ENCODE results near the gene LNPK.

DNA sequence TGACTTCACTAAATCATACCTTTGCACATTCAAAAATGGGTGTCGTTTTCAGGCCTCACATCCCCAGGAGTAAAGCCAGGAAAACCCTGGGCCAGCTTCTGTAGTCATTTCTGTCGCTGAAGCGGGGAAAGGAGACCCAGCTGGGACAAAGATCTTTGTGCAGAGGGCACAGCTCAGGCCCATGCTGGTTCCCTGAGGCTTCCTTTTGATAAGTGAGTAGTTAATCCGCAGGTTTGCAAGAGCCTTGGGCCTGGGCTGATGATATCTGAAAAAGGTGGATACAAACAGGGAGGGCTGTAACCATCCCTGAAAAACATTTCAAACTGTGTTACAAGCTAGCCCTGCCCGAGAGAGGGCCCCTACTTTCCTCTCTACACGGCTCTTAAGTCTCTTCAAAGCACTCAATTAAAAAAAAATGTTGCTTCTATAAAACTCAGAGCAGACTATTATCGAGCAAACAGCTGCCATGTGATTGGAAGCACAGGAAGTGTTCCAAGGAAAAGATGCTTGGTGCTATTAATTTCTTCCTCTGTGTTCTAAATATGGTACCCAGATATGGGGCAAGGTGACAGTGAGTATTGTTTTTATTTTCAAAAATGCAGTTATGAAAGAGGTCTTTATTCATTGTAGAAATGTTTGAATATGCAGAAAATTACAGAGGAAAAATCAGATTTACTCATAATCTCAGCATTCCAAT, 117.2 kb downstream of the LNPK start:
- TF ChIP-seq POLR2AphosphoS5 (IDR thresholded peaks at IDR 0.05; ENCODE audit: low read depth) (no peak), ZNF114 (CRISPR knock-in tag; IDR thresholded peaks at IDR 0.05) (no peak), EZH2phosphoT487 (IDR thresholded peaks at IDR 0.05; ENCODE audit: unreplicated experiment) (no peak), JUNB (IDR thresholded peaks at IDR 0.05; ENCODE audit: unreplicated experiment) (no peak), NANOG (IDR thresholded peaks at IDR 0.05; ENCODE audit: borderline replicate concordance) (no peak)
- TF ChIP-seq, protein P1, sequence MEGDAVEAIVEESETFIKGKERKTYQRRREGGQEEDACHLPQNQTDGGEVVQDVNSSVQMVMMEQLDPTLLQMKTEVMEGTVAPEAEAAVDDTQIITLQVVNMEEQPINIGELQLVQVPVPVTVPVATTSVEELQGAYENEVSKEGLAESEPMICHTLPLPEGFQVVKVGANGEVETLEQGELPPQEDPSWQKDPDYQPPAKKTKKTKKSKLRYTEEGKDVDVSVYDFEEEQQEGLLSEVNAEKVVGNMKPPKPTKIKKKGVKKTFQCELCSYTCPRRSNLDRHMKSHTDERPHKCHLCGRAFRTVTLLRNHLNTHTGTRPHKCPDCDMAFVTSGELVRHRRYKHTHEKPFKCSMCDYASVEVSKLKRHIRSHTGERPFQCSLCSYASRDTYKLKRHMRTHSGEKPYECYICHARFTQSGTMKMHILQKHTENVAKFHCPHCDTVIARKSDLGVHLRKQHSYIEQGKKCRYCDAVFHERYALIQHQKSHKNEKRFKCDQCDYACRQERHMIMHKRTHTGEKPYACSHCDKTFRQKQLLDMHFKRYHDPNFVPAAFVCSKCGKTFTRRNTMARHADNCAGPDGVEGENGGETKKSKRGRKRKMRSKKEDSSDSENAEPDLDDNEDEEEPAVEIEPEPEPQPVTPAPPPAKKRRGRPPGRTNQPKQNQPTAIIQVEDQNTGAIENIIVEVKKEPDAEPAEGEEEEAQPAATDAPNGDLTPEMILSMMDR (conservative IDR thresholded peaks at IDR 0.05; ENCODE audit: low read depth in 2 of 2), result no peak
- TF ChIP-seq, protein P2, sequence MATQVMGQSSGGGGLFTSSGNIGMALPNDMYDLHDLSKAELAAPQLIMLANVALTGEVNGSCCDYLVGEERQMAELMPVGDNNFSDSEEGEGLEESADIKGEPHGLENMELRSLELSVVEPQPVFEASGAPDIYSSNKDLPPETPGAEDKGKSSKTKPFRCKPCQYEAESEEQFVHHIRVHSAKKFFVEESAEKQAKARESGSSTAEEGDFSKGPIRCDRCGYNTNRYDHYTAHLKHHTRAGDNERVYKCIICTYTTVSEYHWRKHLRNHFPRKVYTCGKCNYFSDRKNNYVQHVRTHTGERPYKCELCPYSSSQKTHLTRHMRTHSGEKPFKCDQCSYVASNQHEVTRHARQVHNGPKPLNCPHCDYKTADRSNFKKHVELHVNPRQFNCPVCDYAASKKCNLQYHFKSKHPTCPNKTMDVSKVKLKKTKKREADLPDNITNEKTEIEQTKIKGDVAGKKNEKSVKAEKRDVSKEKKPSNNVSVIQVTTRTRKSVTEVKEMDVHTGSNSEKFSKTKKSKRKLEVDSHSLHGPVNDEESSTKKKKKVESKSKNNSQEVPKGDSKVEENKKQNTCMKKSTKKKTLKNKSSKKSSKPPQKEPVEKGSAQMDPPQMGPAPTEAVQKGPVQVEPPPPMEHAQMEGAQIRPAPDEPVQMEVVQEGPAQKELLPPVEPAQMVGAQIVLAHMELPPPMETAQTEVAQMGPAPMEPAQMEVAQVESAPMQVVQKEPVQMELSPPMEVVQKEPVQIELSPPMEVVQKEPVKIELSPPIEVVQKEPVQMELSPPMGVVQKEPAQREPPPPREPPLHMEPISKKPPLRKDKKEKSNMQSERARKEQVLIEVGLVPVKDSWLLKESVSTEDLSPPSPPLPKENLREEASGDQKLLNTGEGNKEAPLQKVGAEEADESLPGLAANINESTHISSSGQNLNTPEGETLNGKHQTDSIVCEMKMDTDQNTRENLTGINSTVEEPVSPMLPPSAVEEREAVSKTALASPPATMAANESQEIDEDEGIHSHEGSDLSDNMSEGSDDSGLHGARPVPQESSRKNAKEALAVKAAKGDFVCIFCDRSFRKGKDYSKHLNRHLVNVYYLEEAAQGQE (IDR thresholded peaks at IDR 0.05; ENCODE audit: unreplicated experiment), result no peak
